Measurements from ENCODE around the gene TTC21A. TPM values are rescaled to one million over a fixed set of nuclear protein-coding genes. Genes with fewer than 3 reads are reported as not detected.

The TTC21A gene
- total RNA-seq, 1 experiment from 2014 or later: 1.2 TPM

DNA sequence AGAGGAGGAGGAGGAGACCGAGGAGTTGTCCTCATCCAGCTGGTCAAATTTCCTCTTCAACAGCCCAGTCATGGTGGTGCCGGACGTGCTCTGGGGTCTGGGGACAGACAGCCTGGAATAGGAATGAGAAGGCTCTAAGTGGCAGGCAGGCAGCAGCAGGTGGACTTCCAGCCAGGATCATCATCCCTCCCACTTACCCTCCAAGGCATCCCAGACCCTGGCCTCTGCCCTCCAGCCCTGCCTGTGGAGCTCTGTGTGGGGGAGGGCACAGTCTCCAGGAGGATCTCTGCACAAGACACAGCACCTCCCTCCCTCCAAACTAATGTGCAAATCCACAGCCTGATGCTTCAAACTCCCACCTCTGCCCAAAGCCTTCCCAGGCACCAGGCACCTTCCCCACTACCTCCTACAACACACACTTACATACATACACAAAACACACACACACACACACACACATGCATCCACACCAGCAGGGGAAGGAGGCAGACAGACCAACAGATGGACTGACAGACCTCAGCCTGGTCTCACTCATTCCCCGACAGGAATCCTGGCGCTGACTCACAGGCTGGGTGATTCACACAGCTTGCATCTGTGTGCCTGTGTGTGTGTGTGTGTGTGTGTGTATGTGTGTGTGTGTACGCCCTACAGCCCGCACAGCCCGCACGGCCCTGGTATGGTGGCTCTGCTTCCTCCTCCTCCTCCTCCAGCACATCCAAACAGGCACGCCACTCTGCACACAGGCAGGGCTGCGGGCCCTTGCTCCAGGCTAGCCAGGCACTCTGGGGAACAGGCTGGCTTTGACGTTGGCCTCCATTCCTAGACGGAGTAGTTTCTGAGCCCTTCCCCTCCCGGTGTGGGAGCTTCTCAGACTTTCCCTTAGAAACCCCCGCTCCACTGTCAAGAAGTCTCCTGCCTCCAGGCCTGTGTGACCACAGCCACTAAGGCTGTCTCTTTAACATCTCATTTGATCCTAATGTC lies 39.4 kb downstream of the TTC21A start:
- Histone ChIP-seq H4K20me1 (ENCODE audit: low read length) (peaks cover 91% of the 10 kb centered on the region), H3K9me2 (replicated peaks; ENCODE audit: low read length) (no peaks in the 10 kb centered on the region), H3F3A (ENCODE audit: low read length, unreplicated experiment) (no peaks in the 10 kb centered on the region), H3K9me3 (ENCODE audit: low read length) (no peaks in the 10 kb centered on the region), H3K27me3 (ENCODE audit: low read length) (no peaks in the 10 kb centered on the region), H3K4me3 (ENCODE audit: low read length) (peak overlapping the region; percentile 36), H3K79me2 (ENCODE audit: low read length) (peaks cover 91% of the 10 kb centered on the region), H3K4me1 (ENCODE audit: insufficient read depth, low read length) (peaks cover 76% of the 10 kb centered on the region), H2AFZ (ENCODE audit: low read length) (no peak overlapping the region), H3K4me2 (ENCODE audit: low read length) (peak overlapping the region; percentile 98), H3K9ac (ENCODE audit: low read length) (0 out of 2 replicates have a peak overlapping the region, but pooled peaks have one; percentile 2), H3K27ac (ENCODE audit: low read length) (peak overlapping the region; percentile 64), H3K36me3 (ENCODE audit: low read depth, low read length) (peaks cover 47% of the 10 kb centered on the region)
- no TSS peak for BruUV-seq (replicated peaks)
- ChIA-PET CTCF (no interaction called here), POLR2A (ENCODE audit: unreplicated experiment) (no interaction called here)
- TF ChIP-seq EZH2phosphoT487 (IDR thresholded peaks at IDR 0.05; ENCODE audit: borderline replicate concordance, low read length) (no peak), EZH2 (IDR thresholded peaks at IDR 0.05; ENCODE audit: low read length, unreplicated experiment) (no peak)
- TF ChIP-seq, protein P1, sequence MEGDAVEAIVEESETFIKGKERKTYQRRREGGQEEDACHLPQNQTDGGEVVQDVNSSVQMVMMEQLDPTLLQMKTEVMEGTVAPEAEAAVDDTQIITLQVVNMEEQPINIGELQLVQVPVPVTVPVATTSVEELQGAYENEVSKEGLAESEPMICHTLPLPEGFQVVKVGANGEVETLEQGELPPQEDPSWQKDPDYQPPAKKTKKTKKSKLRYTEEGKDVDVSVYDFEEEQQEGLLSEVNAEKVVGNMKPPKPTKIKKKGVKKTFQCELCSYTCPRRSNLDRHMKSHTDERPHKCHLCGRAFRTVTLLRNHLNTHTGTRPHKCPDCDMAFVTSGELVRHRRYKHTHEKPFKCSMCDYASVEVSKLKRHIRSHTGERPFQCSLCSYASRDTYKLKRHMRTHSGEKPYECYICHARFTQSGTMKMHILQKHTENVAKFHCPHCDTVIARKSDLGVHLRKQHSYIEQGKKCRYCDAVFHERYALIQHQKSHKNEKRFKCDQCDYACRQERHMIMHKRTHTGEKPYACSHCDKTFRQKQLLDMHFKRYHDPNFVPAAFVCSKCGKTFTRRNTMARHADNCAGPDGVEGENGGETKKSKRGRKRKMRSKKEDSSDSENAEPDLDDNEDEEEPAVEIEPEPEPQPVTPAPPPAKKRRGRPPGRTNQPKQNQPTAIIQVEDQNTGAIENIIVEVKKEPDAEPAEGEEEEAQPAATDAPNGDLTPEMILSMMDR (conservative IDR thresholded peaks at IDR 0.05; ENCODE audit: low read depth, low read length): no peak
- intact Hi-C loops (cut with micrococcal nuclease): no loop called here
- DNase-seq (peak; percentile 97), ATAC-seq (peak; percentile 74)

DNA sequence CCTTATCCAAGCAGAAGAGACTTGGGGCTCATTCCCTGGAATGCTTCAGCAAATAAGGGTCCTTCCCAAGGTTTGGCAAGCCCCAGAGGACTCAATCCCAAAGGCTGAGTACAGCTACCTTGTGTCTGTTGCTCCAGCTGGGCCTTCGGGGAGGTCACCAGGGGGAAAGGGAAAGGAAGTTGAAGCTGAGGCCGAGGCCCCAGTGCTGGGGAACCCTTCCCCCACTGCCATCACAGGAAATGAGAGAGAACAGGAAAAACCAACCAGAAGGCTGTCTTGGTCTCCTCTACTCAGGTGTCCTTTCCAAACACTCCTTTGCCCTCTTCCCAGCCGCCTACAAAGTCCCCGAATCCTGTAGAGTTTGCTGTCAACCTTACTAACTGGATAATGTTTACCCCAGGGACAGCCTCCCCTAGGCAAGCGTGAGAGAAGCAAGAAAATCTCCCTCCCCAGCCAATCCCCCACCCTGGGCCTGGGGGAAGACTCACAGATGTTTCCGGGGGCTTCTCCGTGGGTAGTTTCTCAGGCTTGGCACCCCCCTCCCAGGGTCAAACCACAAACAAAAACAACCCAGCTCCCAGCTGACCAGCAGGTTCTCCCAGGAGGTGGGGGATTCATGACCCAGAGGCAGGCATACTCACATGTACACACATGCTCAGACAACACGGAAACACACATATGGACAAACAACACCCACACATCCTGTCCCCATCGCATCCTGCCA lies 40.4 kb downstream of the TTC21A start:
- POLR2A ChIA-PET (ENCODE audit: unreplicated experiment): no interaction called here
- ATAC-seq: no peak
- Histone ChIP-seq H3K4me3 (ENCODE audit: low read length) (peak overlapping the region; percentile 36), H3K4me1 (ENCODE audit: insufficient read depth, low read length) (peaks cover 70% of the 10 kb centered on the region), H3K27ac (ENCODE audit: low read length) (peak overlapping the region; percentile 64), H3K36me3 (ENCODE audit: low read depth, low read length) (peaks cover 37% of the 10 kb centered on the region), H4K20me1 (ENCODE audit: low read length) (peaks cover 87% of the 10 kb centered on the region), H3K4me2 (ENCODE audit: low read length) (peak overlapping the region; percentile 98), H3K9me3 (ENCODE audit: low read length) (no peaks in the 10 kb centered on the region), H3F3A (ENCODE audit: low read length, unreplicated experiment) (no peaks in the 10 kb centered on the region), H3K9me2 (replicated peaks; ENCODE audit: low read length) (no peaks in the 10 kb centered on the region), H3K9ac (ENCODE audit: low read length) (0 out of 2 replicates have a peak overlapping the region, but pooled peaks have one; percentile 2), H3K27me3 (ENCODE audit: low read length) (no peaks in the 10 kb centered on the region), H3K79me2 (ENCODE audit: low read length) (peaks cover 92% of the 10 kb centered on the region), H2AFZ (ENCODE audit: low read length) (no peak overlapping the region)
- intact Hi-C loops (cut with micrococcal nuclease): no loop called here
- TF ChIP-seq EZH2phosphoT487 (IDR thresholded peaks at IDR 0.05; ENCODE audit: borderline replicate concordance, low read length): no peak
- no peak for TF ChIP-seq EZH2 (IDR thresholded peaks at IDR 0.05; ENCODE audit: low read length, unreplicated experiment)
- TF ChIP-seq, protein P1 (conservative IDR thresholded peaks at IDR 0.05; ENCODE audit: low read depth, low read length): no peak
- no TSS peak for BruUV-seq (replicated peaks)
- CTCF ChIA-PET: no interaction called here
- DNase-seq: peak; percentile 45
